HG02938 (cell line): ENCODE data around the gene NOC3L.
"Not testable (repeated sequence)": the region's sequence is repeated elsewhere in the genome, so short reads cannot be mapped to it uniquely, and the experiment has no call there.

Experiments
- ATAC-seq: cut with Tn5 transposase; IDR thresholded peaks from one replicate; pipeline ENCODE4 v1.9.1; 2021; ENCODE audit warnings: mild to moderate bottlenecking, moderate library complexity; ENCODE audit not compliant: unreplicated experiment

NOC3L gene, protein sequence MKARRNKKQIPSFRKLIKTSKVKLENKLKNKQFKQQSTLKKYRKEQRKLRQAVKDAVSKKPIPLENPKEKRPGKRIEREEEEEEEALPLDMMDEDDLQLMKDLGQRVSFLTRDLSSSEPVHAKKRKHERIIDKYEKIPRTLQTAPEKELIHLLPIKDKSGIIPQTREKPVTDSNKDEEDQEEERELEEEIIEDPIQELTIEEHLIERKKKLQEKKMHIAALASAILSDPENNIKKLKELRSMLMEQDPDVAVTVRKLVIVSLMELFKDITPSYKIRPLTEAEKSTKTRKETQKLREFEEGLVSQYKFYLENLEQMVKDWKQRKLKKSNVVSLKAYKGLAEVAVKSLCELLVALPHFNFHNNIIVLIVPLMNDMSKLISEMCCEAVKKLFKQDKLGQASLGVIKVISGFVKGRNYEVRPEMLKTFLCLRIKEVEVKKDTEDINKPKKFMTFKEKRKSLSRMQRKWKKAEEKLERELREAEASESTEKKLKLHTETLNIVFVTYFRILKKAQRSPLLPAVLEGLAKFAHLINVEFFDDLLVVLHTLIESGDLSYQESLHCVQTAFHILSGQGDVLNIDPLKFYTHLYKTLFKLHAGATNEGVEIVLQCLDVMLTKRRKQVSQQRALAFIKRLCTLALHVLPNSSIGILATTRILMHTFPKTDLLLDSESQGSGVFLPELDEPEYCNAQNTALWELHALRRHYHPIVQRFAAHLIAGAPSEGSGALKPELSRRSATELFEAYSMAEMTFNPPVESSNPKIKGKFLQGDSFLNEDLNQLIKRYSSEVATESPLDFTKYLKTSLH

DNA sequence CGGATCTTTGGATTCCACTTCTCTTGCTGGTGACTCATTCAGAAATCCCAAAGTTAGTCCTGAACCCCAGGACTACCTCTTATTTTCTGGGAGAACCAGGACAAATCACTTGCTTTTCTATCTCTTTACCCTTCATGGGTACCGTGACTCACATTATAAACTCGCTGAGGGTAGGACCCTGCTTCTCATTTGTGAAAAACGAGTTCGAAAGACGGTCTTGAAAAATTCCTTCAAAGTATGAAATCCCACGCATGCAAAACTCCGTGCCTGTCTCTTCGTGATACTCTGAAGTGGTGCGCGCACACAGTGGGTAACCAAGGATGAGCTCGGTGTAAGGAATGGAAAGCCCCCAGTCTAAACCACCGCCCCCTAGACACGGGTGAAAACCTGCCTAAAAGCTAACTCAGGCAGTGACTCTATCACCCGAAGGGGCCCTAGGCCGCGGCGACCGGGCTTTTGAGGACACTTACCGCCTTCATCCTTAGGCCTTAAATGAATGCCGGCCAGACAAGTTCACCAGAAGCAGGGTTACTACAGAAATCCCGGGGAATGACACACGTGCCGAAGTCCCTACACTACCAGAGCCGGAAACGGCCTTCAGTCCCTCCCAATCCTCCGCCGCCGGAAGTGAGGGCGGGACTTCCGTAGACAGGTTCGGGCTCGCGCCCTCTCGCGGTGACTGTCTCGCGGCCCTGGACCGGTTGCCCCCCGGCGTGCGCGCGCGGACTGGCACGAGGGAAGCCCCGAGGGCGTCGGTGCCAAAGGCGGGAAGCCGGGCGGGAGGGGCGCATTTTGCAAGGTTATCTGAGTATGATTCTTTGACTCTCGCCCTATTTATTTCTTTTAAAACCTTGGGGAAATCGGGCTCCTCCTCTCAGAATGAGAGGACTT is at the start of gene NOC3L:
Gene NOC3L (minus strand): TSS at position 580 of the 891 bp plus-strand sequence. CDS start 101 bp downstream, at position 479.
- peak; percentile 98 for ATAC-seq

DNA sequence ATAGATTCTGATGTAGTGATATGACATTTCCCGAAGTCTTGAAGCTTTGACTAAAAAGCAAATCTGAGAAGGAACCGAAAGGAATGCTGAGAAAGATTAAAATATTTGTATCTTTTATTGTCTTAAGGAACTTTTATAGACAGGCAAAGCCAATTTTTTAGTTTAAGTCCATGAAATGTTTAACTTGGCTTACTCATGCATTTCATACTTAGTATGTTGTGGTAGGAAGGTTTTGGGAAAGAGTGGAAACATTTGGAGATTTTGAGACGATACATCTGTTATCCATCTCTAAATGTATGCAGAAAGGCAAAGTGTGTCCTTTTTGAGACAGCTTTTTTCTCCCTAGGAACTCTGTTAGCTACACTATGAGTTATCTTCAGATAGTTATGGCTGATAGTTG is 49.7 kb upstream of the NOC3L start:
- ATAC-seq: no peak

DNA sequence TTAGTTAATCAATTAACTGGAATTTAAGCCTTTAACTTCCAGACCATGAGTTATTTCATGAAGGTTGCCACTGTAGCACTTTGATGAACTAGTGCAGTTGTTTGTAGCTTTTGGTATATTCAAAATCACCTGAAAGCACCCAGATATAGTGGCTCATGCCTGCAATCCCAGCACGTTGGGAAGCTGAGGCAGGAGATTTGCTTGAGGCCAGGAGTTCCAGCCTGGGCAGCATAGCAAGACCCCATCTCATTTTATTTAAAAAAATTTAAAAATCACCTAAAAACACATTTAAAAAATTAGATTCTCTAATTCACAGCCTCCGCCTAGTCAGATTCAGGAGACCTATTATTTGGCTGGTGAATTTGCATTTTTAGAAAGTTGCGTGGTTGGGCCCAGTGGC is 48.6 kb upstream of the NOC3L start:
- ATAC-seq: no peak

DNA sequence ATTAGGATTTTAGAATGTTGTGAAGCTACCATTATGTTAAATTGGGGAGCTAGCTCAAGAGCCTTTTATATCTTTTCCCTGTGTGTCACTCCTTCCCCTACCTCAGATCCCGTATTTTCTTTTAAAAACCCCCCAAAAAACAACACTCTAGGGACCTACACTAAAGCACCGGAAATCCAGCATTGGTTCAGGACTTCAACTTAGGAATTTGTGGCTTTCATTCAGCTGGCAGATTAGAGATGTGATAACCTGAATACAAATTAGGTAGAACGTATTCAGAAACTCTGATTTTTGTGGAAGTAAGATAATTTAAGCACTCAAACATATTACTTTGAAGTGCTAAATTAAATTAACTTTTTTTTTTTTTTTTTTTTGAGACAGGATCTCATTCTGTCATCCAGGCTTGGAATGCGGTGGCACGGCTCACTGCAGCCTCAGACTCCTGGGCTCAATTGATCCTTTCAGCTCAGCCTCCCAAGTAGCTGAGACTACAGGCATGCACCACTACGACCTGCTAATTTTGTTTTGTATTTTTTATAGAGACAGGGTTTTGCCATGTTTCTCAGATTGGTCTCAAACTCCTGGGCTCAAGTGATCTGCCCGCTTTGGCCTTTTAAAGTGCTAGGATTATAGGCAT is 46.4 kb upstream of the NOC3L start:
- ATAC-seq: no peak

DNA sequence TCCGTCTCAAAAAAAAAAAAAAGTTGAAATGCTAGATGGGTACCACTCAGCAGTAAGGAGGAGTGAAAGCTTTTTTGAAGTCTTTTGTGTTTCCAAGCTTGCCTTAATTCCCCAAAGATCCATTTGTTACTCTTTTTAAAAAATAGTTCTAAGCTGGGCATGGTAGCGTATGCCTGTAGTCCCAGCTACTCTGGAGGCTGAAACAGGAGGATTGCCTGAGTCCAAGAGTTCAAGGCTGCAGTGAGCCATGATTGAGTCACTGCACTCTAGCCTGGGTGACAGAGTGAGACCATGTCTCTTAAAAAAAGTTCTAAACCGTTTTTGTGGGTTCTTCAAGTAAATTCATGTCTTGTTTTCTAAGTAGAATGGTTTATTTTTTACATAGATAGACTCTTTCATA is 44.9 kb upstream of the NOC3L start:
- no peak for ATAC-seq

DNA sequence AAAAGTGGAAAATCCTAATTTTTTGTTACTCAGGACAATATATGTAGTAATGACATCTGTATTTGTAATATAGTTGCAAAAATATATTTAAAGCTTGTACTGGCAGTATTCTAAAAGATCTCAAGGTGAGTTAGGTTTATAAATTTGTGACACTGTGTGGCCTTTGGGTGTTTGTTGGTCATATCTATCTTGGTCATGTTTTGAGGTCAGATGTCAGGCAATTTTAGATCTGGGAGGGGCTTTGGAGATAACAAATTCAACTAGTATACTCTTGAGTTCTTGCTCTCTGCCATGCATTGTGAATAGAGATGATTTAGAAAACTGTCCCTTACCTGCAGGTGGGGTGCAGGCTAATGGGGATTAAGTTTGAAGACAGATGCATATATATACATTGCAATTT is 42.7 kb upstream of the NOC3L start:
- no peak for ATAC-seq

DNA sequence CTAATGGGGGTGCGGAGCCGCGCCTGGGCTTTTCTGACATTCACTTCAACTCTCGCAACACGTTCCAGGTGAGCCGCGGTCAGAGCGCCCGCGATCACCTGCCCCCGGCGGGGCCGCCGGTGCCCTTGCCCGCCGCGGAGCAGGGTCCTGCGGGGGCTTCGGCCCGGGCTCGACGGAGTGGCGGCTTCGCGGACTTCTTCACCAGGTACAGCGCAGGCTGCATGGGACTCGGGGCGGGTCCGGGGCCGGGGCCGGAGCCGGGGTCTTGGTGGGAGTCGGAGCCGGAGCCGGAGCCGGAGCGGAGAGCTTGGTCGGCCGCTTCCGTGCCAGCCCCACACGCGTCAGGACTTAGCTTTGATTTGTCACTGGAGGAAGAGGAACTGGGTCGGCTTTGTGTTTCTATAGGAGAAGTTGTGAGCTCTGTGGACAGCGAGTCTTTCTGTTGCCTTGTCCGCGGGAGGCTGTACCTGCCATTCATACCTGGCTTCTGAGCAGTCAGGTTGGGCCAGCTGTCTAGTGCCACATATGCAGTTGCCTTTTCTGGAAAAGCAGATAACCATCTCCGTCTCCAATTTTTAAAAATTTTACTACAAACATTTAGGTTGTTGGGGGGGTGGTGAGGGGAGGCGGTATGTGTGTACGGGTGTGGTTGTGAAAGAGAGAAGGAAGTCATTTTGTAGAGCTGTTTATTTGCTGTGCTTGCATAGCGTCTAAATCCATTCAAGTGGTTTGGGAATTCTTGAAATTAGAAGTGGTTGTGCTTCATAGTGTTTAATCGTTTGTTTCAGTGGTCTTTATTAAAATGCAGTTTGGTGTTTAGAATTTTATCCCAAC is 40.9 kb upstream of the NOC3L start:
- peak; percentile 61 for ATAC-seq

DNA sequence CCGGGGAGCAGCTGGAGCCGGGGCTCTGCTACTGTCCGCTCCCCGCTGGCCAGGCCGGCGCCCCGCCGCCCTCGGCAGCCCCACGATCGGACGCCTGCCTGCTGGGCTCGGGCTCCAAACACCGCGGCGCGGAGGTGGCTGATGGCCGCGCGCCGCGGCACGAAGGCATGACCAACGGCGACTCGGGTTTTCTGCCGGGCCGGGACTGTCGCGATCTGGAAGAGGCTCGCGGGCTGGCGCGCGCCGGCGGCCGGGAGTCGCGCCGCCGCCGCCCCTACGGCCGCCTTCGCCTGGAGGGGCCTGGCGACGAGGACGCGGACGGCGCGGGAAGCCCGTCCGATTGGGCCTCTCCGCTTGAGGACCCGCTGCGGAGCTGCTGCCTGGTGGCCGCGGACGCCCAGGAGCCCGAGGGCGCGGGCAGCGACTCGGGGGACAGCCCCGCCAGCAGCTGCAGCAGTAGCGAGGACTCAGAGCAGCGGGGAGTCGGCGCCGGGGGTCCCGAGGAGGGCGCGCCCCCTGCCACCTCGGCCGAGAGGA is 40.2 kb upstream of the NOC3L start:
- ATAC-seq: peak; percentile 26

DNA sequence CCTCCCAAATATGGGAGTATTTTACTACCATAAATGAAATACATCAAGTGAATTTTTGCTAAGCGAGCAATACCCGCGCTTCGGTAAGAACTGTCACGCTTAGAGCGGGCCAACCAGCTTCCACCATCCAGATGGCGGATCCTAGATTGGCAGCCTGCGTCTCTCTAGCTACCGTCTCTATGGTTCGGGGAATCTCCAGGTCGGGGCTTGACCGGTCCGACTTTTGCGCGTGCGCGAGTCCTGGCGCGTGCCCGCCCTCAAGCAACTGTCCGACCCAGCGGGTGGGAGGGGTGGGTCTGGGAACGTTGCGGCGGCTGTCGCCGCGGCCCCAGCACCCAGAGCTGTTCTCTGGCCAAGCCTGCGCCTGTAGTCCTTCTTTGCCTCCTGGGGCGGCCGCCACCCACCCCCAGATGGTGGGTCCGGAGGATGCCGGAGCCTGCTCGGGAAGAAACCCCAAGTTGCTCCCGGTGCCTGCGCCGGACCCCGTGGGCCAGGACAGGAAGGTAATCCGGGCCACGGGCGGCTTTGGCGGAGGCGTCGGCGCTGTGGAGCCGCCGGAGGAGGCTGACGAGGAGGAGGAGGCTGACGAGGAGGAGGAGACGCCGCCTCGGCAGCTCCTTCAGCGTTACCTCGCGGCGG is 39.6 kb upstream of the NOC3L start, which contains the start of gene TBC1D12:
Gene TBC1D12 (plus strand): TSS at position 338 of the 639 bp plus-strand sequence. CDS start 73 bp downstream, at position 411.
- ATAC-seq: peak; percentile 61

DNA sequence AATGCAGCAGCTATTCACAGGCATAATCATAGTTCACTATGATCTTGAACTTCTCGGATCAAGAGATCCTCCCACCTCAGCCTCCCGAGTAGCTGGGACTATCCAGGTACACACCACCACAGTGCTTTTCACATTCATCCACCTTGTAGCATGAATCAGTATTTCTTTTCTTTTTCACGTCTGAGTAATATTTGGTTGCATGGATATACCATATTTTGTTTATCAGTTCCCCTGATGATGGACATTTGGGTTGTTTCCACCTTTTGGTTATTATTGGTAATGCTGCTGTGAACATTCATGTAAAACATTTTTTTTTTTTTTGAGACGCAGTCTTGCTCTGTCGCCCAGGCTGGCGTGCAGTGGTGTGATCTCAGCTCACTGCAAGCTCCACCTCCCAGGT is 36.0 kb upstream of the NOC3L start:
- no peak for ATAC-seq

DNA sequence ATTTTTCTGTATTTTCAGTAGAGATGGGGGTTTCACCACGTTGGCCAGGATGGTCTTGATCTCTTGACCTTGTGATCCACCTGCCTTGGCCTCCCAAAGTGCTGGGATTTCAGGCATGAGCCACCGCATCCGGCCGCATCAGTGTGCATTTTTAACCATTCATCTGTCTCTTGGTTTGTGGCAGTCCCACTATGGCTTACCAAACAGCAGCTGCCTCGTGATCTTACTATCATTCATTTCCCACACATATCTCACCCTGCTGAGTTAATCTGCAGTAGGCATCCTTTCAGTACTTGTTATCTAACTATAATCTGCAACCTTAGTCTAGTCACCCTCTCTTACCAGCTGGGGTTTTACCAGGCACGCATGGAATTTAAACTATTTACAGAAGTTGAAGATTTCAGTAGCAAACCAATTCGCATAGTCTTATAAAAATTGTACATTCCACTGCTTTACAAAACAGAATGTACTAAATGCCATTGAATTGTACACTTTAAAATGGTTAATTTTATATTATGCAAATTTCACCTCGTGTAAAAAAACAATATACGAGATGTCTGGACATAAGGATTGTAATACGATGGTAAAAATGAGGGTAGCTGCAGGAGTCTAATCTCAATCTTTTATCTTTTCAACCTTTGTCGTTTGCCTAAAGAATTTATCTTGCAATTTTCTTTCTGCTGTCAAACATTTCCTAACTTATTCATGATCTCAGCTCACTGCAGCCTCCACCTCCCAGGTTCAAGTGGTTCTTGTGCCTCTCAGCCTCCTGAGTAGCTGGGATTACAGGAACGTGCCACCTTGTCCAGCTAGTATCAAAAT is 35.0 kb upstream of the NOC3L start:
- no peak for ATAC-seq

DNA sequence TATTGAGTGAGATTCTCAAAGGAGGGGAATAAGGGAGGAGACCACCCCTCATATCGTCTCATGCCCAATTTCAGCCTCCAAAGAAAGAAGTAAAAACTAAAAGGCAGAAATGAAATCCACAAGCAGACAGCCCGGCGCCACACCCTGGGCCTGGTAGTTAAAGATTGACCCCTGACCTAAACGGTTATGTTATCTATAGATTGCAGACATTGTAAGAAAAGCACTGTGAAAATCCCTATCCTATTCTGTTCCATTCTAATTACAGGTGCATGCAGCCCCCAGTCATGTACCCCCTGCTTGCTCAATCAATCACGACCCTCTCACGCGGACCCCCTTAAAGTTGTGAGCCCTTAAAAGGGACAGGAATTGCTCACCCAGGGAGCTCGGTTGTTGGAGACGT is 29.4 kb upstream of the NOC3L start:
- ATAC-seq: not testable (repeated sequence)

DNA sequence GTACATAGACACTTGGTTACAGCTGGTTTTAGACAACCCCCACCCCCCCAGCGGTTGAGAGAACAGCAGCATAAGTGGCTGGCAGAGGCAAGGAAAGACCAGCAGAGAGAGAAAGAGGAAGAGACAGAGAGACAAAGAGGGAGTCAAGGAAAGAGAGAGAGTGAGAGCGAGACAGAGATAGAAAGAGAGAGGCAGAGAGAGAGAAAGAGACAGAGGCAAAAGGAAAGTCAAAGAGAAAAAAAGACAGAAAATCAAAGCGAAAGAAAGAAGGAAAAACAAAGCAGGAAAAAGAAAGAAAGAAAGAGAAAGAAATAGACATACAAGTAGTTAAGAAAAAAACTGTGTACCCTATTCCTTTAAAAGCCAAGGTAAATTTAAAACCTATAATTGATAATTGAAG is 23.0 kb upstream of the NOC3L start:
- not testable (repeated sequence) for ATAC-seq

DNA sequence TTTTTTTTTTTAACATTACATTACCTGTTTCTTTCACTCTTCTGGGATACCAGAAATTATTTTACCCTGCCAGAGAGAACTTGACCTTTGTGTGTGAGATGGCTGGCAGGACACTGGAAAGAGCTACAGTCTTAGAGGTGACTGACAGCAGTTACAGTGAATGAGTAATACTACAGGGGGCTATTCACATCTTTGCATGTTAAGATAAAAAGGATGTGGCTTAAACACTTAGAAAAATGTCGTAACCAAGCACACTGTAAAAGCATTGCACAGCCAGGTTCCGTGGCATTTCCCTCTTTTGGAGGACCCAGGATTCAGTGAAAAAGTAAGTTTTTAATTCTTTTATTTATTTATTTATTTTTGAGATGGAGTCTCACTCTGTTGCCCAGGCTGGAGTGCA is 20.8 kb upstream of the NOC3L start:
- no peak for ATAC-seq

DNA sequence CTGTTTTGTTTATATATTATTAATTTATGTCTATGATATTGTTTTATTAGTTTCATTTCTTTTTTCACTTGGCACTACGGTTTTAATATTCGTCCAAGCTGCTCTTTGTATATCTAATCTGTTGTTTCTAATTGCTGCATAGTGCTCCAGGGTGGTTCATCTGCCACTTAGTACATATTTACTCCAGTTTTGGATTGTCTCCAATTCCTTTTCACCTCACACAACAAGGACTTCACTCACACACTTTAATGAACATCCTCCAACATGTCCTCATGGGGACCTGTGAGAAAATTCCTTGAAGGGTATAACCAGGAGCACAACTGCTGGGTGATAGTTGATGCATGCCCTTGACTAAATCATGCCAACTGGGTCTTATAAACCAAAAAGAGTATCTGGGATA is 14.1 kb upstream of the NOC3L start:
- ATAC-seq: no peak

DNA sequence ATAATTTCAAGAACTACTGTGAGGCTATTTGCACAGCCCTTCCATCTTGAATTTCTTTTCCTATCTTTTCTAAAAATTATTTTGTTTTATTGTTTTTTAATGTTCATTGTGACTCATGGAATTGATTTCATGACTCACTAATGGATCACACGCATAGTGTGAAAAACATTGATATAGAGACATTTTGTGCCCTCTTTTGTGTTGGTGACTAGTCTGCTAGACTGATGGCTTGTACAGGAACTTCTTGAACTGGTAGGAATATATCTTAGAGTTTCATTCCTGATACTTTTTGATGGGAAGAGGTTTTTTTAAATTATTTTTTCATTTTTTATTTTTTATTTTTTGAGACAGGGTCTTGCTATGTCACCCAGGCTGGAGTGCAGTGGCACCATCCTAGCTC is 12.6 kb upstream of the NOC3L start:
- ATAC-seq: no peak

DNA sequence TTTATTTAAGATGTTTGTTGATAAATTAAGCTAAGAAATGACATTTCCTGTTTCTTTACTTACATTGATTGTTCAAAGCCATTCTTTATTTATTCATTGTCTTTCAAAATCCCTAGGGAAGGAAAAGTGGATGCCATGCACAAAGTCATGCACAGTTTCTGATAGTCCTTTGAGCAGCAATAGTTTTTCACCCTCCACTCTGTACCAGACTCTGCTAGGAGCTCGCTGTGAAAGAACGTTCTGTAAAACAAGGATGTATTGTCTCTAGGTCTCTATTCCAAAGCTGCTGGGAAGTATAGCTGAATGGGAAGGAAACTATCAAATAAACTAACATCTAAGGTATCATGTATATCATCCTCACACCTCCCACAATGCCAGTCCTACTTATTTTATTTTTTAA is 7.8 kb upstream of the NOC3L start:
- ATAC-seq: no peak

DNA sequence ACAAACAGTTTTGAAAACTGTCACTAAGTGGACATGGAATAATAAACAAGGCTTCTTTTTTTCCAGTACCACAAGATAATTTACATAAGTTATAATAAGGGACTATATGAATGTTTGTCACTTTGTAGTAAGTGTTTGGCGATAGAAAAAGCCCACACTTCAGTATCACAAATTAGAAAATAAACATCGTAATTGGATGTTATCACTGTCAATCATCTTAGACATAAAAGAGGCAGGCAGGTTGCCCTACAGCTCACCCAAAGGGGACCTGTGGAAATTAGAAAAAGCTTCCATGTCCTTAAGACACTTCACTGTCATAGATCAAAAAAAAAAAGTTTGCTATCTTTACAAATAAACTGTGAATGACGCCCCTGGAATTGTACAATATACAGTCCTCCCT is 3.6 kb upstream of the NOC3L start:
- no peak for ATAC-seq
